ENCODE measurements around the gene TOGARAM1. TPM values are rescaled to one million over a fixed set of nuclear protein-coding genes. Genes with fewer than 3 reads are reported as not detected.

The TOGARAM1 gene
- total RNA-seq, 2 experiments from 2014 or later = 5.5 to 7.9 TPM

GRCh38 chr14:44944107-44944506 is 17.9 kb upstream of the TOGARAM1 start:
- intact Hi-C loops (cut with micrococcal nuclease) = no loop called here
- Mint-ChIP-seq H3K36me3 (ENCODE audit: low read depth) (peaks cover 59% of the 10 kb centered on the region), H3K27me3 (no peaks in the 10 kb centered on the region), H3K9me3 (peaks cover 4% of the 10 kb centered on the region), H3K27ac (no peak overlapping the region), H3K4me1 (ENCODE audit: low read depth) (peaks cover 30% of the 10 kb centered on the region), H3K4me3 (no peak overlapping the region)
- CTCF ChIA-PET = no interaction called here
- no peak for ATAC-seq
- no peak for DNase-seq
- POLR2A ChIA-PET = interaction anchor here (1.0 kb wide), 1 partner anchor 33 kb away, joined by 3 read pairs; no protein-coding TSS in a partner anchor
- no peak for TF ChIP-seq CTCF (IDR thresholded peaks at IDR 0.05)

DNA sequence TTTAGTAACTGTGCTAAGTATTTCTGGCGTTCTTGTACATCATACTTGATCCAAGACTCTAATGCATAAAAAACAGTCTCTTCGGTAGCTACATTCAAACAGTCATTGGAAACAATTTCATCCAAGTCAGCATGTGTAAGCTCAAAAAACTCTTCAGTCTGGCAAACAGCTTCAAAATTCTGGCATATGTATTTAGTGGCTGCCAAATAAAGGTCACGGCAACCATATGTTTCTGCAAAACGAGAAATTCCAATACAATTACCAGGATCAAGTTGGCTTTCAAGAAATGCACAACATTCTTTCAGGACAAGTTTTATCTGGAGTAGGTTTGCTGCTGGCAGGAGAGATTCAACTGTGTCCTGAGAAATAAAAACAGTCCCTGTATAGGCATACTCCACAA is 16.7 kb upstream of the TOGARAM1 start:
- intact Hi-C loops (cut with micrococcal nuclease) = no loop called here
- H3K36me3 Mint-ChIP-seq (ENCODE audit: low read depth) = peaks cover 52% of the 10 kb centered on the region

DNA sequence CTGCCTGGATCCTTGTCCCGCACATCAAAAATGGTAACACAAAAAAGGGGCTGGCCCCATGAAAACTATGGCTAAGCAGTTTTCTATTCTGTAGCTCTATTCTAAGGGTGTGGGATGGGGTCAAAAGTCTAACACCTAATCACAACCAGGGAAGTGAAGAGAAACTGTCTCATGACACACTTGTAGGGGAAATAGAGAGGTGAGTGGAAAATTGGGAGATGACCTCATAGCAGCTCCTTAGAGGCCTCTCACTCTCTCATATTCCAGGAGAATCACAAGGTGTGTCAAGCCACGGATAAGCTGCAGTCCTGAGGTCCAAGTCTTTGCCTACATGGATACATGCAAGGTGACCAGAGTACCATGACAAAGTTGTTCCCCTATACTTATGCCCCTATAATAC is 10.9 kb upstream of the TOGARAM1 start:
- Mint-ChIP-seq H3K27ac (no peak overlapping the region), H3K4me3 (no peak overlapping the region), H3K36me3 (ENCODE audit: low read depth) (peaks cover 28% of the 10 kb centered on the region), H3K27me3 (no peaks in the 10 kb centered on the region), H3K4me1 (ENCODE audit: low read depth) (peaks cover 45% of the 10 kb centered on the region), H3K9me3 (no peaks in the 10 kb centered on the region)
- ChIA-PET POLR2A (interaction anchor here (1.0 kb wide), 1 partner anchor 12 kb away, joined by 3 read pairs; no protein-coding TSS in a partner anchor), CTCF (no interaction called here)
- intact Hi-C loops (cut with micrococcal nuclease) = no loop called here
- DNase-seq (no peak), ATAC-seq (no peak)
- no peak for TF ChIP-seq CTCF (IDR thresholded peaks at IDR 0.05)

More for the DNA sequence above, 16.7 kb upstream of the TOGARAM1 start:
- no peak for TF ChIP-seq CTCF (IDR thresholded peaks at IDR 0.05)
- Mint-ChIP-seq H3K27ac (no peak overlapping the region), H3K4me3 (no peak overlapping the region), H3K9me3 (peaks cover 4% of the 10 kb centered on the region), H3K27me3 (no peaks in the 10 kb centered on the region), H3K4me1 (ENCODE audit: low read depth) (peaks cover 33% of the 10 kb centered on the region)
- ATAC-seq = no peak
- ChIA-PET POLR2A (no interaction called here), CTCF (no interaction called here)
- no peak for DNase-seq

GRCh38 chr14:44952391-44953110 is 9.4 kb upstream of the TOGARAM1 start:
- Mint-ChIP-seq H3K4me3 (no peak overlapping the region), H3K27me3 (no peaks in the 10 kb centered on the region), H3K27ac (peak overlapping the region; percentile 44), H3K9me3 (no peaks in the 10 kb centered on the region), H3K36me3 (ENCODE audit: low read depth) (peaks cover 19% of the 10 kb centered on the region), H3K4me1 (ENCODE audit: low read depth) (peaks cover 51% of the 10 kb centered on the region)
- DNase-seq = no peak
- no peak for ATAC-seq
- intact Hi-C loops (cut with micrococcal nuclease) = no loop called here
- CTCF ChIA-PET = interaction anchor here (1.6 kb wide), 1 partner anchor 10 kb away, joined by 4 read pairs; no protein-coding TSS in a partner anchor
- no peak for TF ChIP-seq CTCF (IDR thresholded peaks at IDR 0.05)
- POLR2A ChIA-PET = interaction anchor here (0.9 to 2.2 kb wide), 2 partner anchors 8 to 10 kb away, joined by 4 to 6 read pairs; partner anchors contain the start of genes KLHL28 and TOGARAM1

- Mint-ChIP-seq H3K9me3 (no peaks in the 10 kb centered on the region), H3K27me3 (no peaks in the 10 kb centered on the region), H3K27ac (no peak overlapping the region), H3K4me1 (ENCODE audit: low read depth) (peaks cover 59% of the 10 kb centered on the region), H3K36me3 (ENCODE audit: low read depth) (peaks cover 15% of the 10 kb centered on the region), H3K4me3 (no peak overlapping the region)
- no peak for ATAC-seq
- ChIA-PET CTCF (no interaction called here), POLR2A (no interaction called here)
- no peak for TF ChIP-seq CTCF (IDR thresholded peaks at IDR 0.05)
- intact Hi-C loops (cut with micrococcal nuclease) = no loop called here
- no peak for DNase-seq
Measured at GRCh38 chr14:44954750-44955149, 7.2 kb upstream of the TOGARAM1 start.

Data from activated CD8-positive, alpha-beta T cell treated with anti-CD3 and anti-CD28 coated beads for 36 hours (primary cell).